Heart right ventricle (tissue), 16 donors: Measurements from ENCODE around the gene TRAPPC5. TPM values are rescaled to one million over a fixed set of nuclear protein-coding genes. Genes with fewer than 3 reads are reported as not detected.

Experiments
- ATAC-seq, 8 donors: fragments of 200-7000 bp; cut with Tn5 transposase; one replicate each; pipeline ENCODE4 v1.9.1; 2020; ENCODE audit warnings: mild to moderate bottlenecking in 8 of 8, moderate library complexity in 8 of 8, moderate number of reproducible peaks in 1 of 8
- DNase-seq, 2 donors: peaks; one replicate each; pipeline ENCODE4 v3.0.0-alpha.2; 2020
- H3K27ac ChIP-seq, 10 donors: fragments of 200-600 bp; sonication (generic) in 2 of 10; one replicate each; pipeline versions ENCODE4 v1.5.0 to v1.8.0; 2020 to 2022; ENCODE audit warnings: mild to moderate bottlenecking in 3 of 10
- H3K27me3 ChIP-seq, 7 donors: fragments of 200-600 bp; one replicate each; pipeline ENCODE4 v1.8.0; 2021 to 2022; ENCODE audit warnings: mild to moderate bottlenecking in 2 of 7
- H3K36me3 ChIP-seq, 9 donors: fragments of 200-600 bp; sonication (generic) in 1 of 9; one replicate each; pipeline versions ENCODE4 v1.5.0 to v1.8.0; 2020 to 2022; ENCODE audit warnings: mild to moderate bottlenecking in 2 of 9
- H3K4me1 ChIP-seq, 9 donors: fragments of 200-600 bp; sonication (generic) in 1 of 9; one replicate each; pipeline versions ENCODE4 v1.5.0 to v1.8.0; 2020 to 2022; ENCODE audit warnings: mild to moderate bottlenecking in 4 of 9
- H3K4me3 ChIP-seq, 10 donors: fragments of 200-600 bp; sonication (generic) in 2 of 10; one replicate each; pipeline versions ENCODE4 v1.5.0 to v1.8.0; 2020 to 2022; ENCODE audit warnings: mild to moderate bottlenecking in 7 of 10, moderate library complexity in 2 of 10
- H3K9me3 ChIP-seq, 11 donors: fragments of 200-600 bp in 10 of 11; sonication (generic) in 2 of 11; one replicate each; pipeline versions ENCODE4 v1.5.0 to v1.8.0; 2013 to 2022; ENCODE audit warnings: mild to moderate bottlenecking in 2 of 11, control low read depth in 1 of 11, moderate library complexity in 1 of 11
- WGBS, 2 donors: extraction: QIAGEN DNeasy Blood & Tissue Kit; methylation state at CpG; one replicate each; pipeline ENCODE4 v1.1.7; 2013; ENCODE audit warnings: inconsistent platforms in 1 of 2; 5-methylcytosine and 5-hydroxymethylcytosine counted together
- intact Hi-C, 10 donors: fragments of 100-400 bp; cut with DNase I; formaldehyde crosslinking; loops; one replicate each; pipeline versions ENCODE4 v1.11.1 to v1.14.2; 2022
- polyA plus RNA-seq, 2 donors: library from polyadenylated mRNA; stranded (reverse); fragments of 200-250 nt; gene quantifications; one replicate each; pipeline ENCODE4 v1.2.3, GENCODE V29; 2013
- total RNA-seq, 10 donors: library from RNA; stranded (reverse); fragmentation: NEBNext Ultra II Directional in 3 of 10; extraction: Animal tissue kit (Norgen Biotek cat#: 25700) in 3 of 10; gene quantifications; one replicate each; pipeline versions ENCODE4 v1.2.1 to v1.2.4, GENCODE V29; 2021 to 2023
- TF ChIP-seq, protein P1 (sequence below), 9 donors: fragments of 200-600 bp; sonication (generic) in 2 of 9; IDR thresholded peaks; one replicate each; pipeline versions ENCODE4 v1.5.0 to v1.8.0; 2021 to 2022; ENCODE audit warnings: antibody characterized with exemption in 9 of 9, mild to moderate bottlenecking in 5 of 9, moderate library complexity in 1 of 9
- donor health status: Arrhythmogenic right ventricular cardiomyopathy.
- donor health status: ischemic (EF 13 %, LVEDD 7.1; RV severe dilation, severe dysfunction).
- donor health status: healthy with polysubstance abuse.
- donor health status: DM: no; HTN: yes; CAD: no.
- donor health status: DM: no; HTN: no; CAD: no.
- donor health status: ischemic (EF 25% LVEDD 6.9; RV normal size, moderate dysfunction).
- donor health status: ischemic (EF 25% LVEDD 5.7; RV mildly dilated, moderate dysfunction).
- donor health status: healthy.
- donor health status: DM: yes; HTN: yes; CAD: no.
- donor health status: Ischemic cardiomyopathy.
- donor health status: ischemic (EF 35%, LVEDD 5.7; RV mildly dilated, moderate dysfunction).
- donor health status: nonischemic (EF 11% LVEDD 7.7; RV severe dilation, severe dysfunction).
- donor health status: DM: yes; HTN: yes; CAD: no.
- donor health status: PGD.
- donor health status: ischemic (EF 29% LVEDD 5.4; RV normal size, mild dysfunction).
- donor health status: nonischemic (EF 23%, LVEDD 6.1; RV moderate dilation, normal function).

TRAPPC5 gene
- total and polyA plus RNA-seq, 12 donors = 75.3 to 388 (median 93.3) TPM

DNA sequence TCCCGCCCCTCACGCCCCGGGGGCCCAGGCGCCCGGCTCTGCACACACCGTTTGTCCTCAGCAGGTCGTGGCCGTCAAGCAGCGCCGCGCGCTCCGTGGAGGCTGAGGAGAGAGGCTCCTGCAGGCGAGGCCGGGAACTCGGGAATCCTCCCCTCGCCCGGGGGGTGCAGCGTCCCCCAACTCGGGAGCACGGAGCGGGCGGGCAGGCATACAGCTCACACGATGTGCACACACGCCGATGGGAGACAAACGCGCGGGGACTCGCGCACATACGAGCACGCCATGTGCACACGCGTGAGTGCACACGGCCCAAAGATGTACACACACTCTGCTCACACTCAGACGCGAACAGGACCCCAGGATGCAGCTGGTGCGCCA lies 50.6 kb downstream of the TRAPPC5 start:
- Histone ChIP-seq H3K27me3 (peaks cover 8 to 77% (median 54%) of the 10 kb centered on the region in 7 donors), H3K4me3 (peak overlapping the region in 1 of 10 donors; percentile 5), H3K27ac (no peak overlapping the region), H3K9me3 (no peaks in the 10 kb centered on the region), H3K4me1 (peaks cover 0 to 22% (median 0%) of the 10 kb centered on the region in 9 donors), H3K36me3 (no peaks in the 10 kb centered on the region)
- ATAC-seq = no peak
- TF ChIP-seq, protein P1, sequence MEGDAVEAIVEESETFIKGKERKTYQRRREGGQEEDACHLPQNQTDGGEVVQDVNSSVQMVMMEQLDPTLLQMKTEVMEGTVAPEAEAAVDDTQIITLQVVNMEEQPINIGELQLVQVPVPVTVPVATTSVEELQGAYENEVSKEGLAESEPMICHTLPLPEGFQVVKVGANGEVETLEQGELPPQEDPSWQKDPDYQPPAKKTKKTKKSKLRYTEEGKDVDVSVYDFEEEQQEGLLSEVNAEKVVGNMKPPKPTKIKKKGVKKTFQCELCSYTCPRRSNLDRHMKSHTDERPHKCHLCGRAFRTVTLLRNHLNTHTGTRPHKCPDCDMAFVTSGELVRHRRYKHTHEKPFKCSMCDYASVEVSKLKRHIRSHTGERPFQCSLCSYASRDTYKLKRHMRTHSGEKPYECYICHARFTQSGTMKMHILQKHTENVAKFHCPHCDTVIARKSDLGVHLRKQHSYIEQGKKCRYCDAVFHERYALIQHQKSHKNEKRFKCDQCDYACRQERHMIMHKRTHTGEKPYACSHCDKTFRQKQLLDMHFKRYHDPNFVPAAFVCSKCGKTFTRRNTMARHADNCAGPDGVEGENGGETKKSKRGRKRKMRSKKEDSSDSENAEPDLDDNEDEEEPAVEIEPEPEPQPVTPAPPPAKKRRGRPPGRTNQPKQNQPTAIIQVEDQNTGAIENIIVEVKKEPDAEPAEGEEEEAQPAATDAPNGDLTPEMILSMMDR (IDR thresholded peaks at IDR 0.05) = no peak
- intact Hi-C loops = no loop called here
- no peak for DNase-seq
- WGBS, 2 donors = 52 to 55% methylated on average over 39 of the region's 39 CpGs

DNA sequence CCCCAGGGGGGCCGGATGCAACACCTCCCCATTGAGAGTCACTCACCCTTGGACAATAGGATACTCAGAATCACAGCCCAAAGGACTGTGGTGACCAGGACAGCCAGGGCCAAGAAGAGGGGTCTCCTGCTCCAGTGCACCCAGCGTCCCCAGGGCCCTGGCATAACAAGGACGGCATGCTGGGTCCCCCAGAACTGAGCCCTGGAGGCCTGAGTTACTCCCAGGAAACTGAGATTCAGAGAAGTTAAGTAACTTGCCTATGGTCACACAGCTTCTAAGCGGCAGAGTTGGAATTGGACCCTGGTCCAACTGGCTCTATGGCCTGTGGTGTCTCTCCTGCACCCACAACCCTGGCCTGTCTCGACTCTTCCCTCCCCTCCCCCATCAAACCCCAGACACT lies 51.0 kb downstream of the TRAPPC5 start:
- H3K9me3 ChIP-seq = no peaks in the 10 kb centered on the region
- no peaks in the 10 kb centered on the region for H3K36me3 ChIP-seq
- peak overlapping the region in 1 of 10 donors; percentile 5 for H3K4me3 ChIP-seq
- TF ChIP-seq, protein P1 (IDR thresholded peaks at IDR 0.05) = no peak
- intact Hi-C loops = no loop called here
- peaks cover 0 to 22% (median 0%) of the 10 kb centered on the region in 9 donors for H3K4me1 ChIP-seq
- DNase-seq = no peak
- ATAC-seq = no peak
- H3K27me3 ChIP-seq = peaks cover 8 to 74% (median 54%) of the 10 kb centered on the region in 7 donors
- WGBS, 2 donors = 65 to 69% methylated on average over 5 of the region's 5 CpGs
- no peak overlapping the region for H3K27ac ChIP-seq

DNA sequence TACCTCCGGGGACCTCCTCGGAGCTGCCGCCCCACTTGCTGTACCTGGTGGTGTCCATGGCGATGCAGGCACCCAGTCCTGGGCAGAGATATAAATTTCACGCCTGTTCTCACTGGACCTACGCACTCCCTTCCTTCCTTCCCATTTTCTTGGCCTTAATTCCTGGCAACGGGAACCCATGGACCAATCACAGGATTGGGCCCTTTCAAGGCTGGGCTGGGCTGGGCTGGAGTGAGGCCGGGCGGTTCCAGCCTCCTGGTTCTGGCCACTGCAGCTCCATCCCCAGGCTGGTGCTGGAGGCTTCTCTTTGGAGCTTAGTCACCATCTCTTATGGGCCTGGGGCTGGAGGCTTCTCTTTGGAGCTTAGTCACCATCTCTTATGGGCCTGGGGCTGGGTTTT lies 51.4 kb downstream of the TRAPPC5 start, which contains the start of gene CLEC4G:
Gene CLEC4G (minus strand): TSS at position 66 of the 400 bp plus-strand sequence. CDS start 8 bp downstream, at position 58.
- no peak for ATAC-seq
- Histone ChIP-seq H3K27ac (no peak within 1 kb of the TSS), H3K9me3 (no peaks in the 10 kb centered on the region), H3K4me3 (peak within 1 kb of the TSS in 1 of 10 donors; percentile 5), H3K4me1 (peaks cover 0 to 22% (median 0%) of the 10 kb centered on the region in 9 donors), H3K36me3 (no peaks in the 10 kb centered on the region), H3K27me3 (peaks cover 8 to 74% (median 55%) of the 10 kb centered on the region in 7 donors)
- WGBS, 2 donors = 47% methylated on average over 9 of the region's 9 CpGs
- TF ChIP-seq, protein P1 (IDR thresholded peaks at IDR 0.05) = no peak
- intact Hi-C loops = no loop called here
- DNase-seq = no peak

DNA sequence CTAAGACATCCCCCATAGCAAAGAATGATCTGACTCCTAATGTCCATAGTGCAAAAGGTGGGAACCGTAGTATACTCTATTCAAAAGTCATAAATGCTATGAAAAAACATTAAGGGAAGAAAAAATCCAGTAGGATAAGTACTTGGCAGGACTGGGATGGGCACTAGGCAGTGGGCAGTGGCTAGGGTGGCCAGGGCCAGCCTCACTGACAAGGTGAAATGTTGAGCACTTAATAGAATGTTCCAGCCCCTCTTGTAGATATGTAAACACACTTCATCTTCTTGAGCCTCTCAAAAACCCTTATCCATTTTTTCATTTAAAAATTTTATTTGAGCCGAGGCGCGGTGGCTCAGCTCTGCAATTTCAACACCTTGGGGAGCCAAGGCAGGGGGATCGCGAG lies 52.7 kb downstream of the TRAPPC5 start:
- H3K27me3 ChIP-seq = peaks cover 7 to 70% (median 47%) of the 10 kb centered on the region in 7 donors
- ATAC-seq = no peak
- peak overlapping the region in 1 of 10 donors; percentile 76 for H3K27ac ChIP-seq

More for the DNA sequence above, 52.7 kb downstream of the TRAPPC5 start:
- no peaks in the 10 kb centered on the region for H3K36me3 ChIP-seq
- no peaks in the 10 kb centered on the region for H3K9me3 ChIP-seq
- peaks cover 0 to 22% (median 0%) of the 10 kb centered on the region in 9 donors for H3K4me1 ChIP-seq
- H3K4me3 ChIP-seq = no peak overlapping the region
- intact Hi-C loops = no loop called here
- 75 to 86% methylated on average over 6 of the region's 6 CpGs for WGBS, 2 donors
- no peak for DNase-seq
- TF ChIP-seq, protein P1 (IDR thresholded peaks at IDR 0.05) = no peak
